COR-L47 (cell line): Measurements from ENCODE around the gene AMTN.

Source experiments
- DNase-seq: peaks from one replicate; lab custom pipeline; 2025; lab: John Stamatoyannopoulos, UW

The AMTN gene

GRCh38 chr4:70559924-70560323 is 41.6 kb downstream of the AMTN start:
- no peak for DNase-seq

GRCh38 chr4:70564033-70564432 is 45.7 kb downstream of the AMTN start:
- no peak for DNase-seq

- DNase-seq, result no peak
Observed at GRCh38 chr4:70570796-70571195, 52.4 kb downstream of the AMTN start.

- no peak for DNase-seq
Observed at GRCh38 chr4:70571772-70572171, 53.4 kb downstream of the AMTN start.

GRCh38 chr4:70575964-70576363 is 57.6 kb downstream of the AMTN start:
- no peak for DNase-seq

- DNase-seq, result no peak
Observed at GRCh38 chr4:70577220-70577927, 59.0 kb downstream of the AMTN start.

GRCh38 chr4:70581980-70582379 is 63.6 kb downstream of the AMTN start:
- DNase-seq, result no peak
